ENCODE results near the gene SOX6.

GRCh38 chr11:16037179-16037578 lies 319.2 kb downstream of the SOX6 start:
- TF ChIP-seq CTCF (IDR thresholded peaks at IDR 0.05) (no peak), POLR2AphosphoS5 (IDR thresholded peaks at IDR 0.05) (no peak), POLR2A (IDR thresholded peaks at IDR 0.05; ENCODE audit: low read depth) (no peak), EP300 (IDR thresholded peaks at IDR 0.05) (no peak)

Data from esophagus muscularis mucosa (tissue), 4 donors.